Activated B cell treated with CpG ODN at 0.5 μM for 24 hours (primary cell): ENCODE data around the gene INSM1. TPM values are rescaled to one million over a fixed set of nuclear protein-coding genes. Genes with fewer than 3 reads are reported as not detected.
A peak's percentile ranks its signal among the peaks of the same experiment; 100 is the strongest.

Source experiments
- ATAC-seq: fragments of 200-7000 bp; cut with Tn5 transposase; one replicate; pipeline ENCODE4 v1.10.0; 2021; ENCODE audit warnings: low read depth, mild to moderate bottlenecking, moderate library complexity
- CTCF ChIA-PET: fragments of 350-600 bp; sonication (Branson Sonifier 250); formaldehyde crosslinking; loops from one replicate; lab custom pipeline; 2021; ENCODE audit warnings: antibody characterized with exemption; lab: Charles Lee
- POLR2A ChIA-PET: fragments of 350-600 bp; sonication (Branson Sonifier 250); formaldehyde crosslinking; loops from one replicate; lab custom pipeline; 2021; ENCODE audit warnings: antibody characterized with exemption; lab: Charles Lee
- DNase-seq: peaks from one replicate; pipeline ENCODE4 v3.0.0; 2022
- H3K27ac Mint-ChIP-seq: one replicate; pipeline ENCODE4 v1.8.0; 2020; ENCODE audit warnings: mixed read lengths
- H3K27me3 Mint-ChIP-seq: one replicate; pipeline ENCODE4 v1.8.0; 2021; ENCODE audit warnings: mixed read lengths
- H3K36me3 Mint-ChIP-seq: one replicate; pipeline ENCODE4 v1.8.0; 2021; ENCODE audit warnings: low read depth, mixed read lengths
- H3K4me1 Mint-ChIP-seq: one replicate; pipeline ENCODE4 v1.8.0; 2021; ENCODE audit warnings: mixed read lengths
- H3K4me3 Mint-ChIP-seq: one replicate; pipeline ENCODE4 v1.8.0; 2020; ENCODE audit warnings: mild to moderate bottlenecking, mixed read lengths
- H3K9me3 Mint-ChIP-seq: one replicate; pipeline ENCODE4 v1.8.0; 2020; ENCODE audit warnings: mixed read lengths
- intact Hi-C: fragments of 100-400 bp; cut with micrococcal nuclease; formaldehyde crosslinking; loops from one replicate; pipeline ENCODE4 v1.15.1; 2024
- total RNA-seq: library from RNA; stranded (reverse); gene quantifications from 2 replicates; pipeline ENCODE4 v1.2.3, GENCODE V29; 2022
- TF ChIP-seq, protein P1 (sequence below): fragments of 200-600 bp; IDR thresholded peaks from one replicate; pipeline ENCODE4 v1.8.0; 2022; ENCODE audit warnings: antibody characterized with exemption, mild to moderate bottlenecking

The INSM1 gene, protein sequence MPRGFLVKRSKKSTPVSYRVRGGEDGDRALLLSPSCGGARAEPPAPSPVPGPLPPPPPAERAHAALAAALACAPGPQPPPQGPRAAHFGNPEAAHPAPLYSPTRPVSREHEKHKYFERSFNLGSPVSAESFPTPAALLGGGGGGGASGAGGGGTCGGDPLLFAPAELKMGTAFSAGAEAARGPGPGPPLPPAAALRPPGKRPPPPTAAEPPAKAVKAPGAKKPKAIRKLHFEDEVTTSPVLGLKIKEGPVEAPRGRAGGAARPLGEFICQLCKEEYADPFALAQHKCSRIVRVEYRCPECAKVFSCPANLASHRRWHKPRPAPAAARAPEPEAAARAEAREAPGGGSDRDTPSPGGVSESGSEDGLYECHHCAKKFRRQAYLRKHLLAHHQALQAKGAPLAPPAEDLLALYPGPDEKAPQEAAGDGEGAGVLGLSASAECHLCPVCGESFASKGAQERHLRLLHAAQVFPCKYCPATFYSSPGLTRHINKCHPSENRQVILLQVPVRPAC
- not detected in 2 replicates for total RNA-seq

DNA sequence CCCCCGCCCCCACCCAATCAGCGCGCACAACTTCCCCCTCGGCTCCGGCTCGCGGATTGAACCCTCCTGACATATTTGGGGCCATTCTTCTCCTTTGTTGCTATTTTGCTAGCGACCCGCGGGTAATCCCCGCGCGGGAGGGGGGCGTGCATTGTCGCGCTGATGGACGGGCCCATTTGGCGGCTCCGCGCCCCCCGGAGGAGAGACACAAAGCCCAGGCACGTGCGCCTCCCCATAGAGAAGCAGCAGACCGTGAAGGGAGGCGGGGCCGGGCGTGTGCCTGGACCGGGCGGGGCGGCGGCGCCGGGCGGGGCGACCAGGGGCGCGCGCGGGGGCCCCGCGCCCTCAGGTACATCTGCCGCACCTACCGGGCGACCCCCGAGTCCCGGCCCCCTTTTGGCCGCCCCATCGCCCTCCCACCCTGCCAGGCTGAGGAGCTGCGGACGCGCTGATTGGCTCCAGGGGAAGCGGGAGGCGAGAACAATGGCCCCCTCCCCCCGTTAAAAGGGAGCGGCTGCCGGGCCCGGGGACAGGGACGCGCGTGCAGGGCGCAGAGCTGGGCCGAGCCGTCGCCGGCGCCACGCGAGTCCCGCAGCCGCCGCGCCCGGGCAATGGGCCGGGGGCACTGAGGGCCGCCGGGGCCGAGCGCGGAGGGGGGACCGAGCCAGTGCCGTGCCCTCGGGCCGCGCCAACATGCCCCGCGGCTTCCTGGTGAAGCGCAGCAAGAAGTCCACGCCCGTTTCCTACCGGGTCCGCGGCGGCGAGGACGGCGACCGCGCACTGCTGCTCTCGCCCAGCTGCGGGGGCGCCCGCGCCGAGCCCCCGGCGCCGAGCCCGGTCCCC is at the start of gene INSM1:
INSM1 (plus strand) TSS at position 530 of the 843 bp plus-strand sequence; CDS start at position 694, 164 bp downstream.
- ChIA-PET CTCF (no interaction called here), POLR2A (no interaction called here)
- ATAC-seq (no peak), DNase-seq (no peak)
- H3K4me1 Mint-ChIP-seq = peaks cover 31% of the 10 kb centered on the region
- intact Hi-C loops = loop anchor here (5.0 kb wide), 1 partner anchor 1025 kb away; no protein-coding TSS in a partner anchor
- H3K4me3 Mint-ChIP-seq = peak within 1 kb of the TSS; percentile 80
- H3K9me3 Mint-ChIP-seq = no peaks in the 10 kb centered on the region
- TF ChIP-seq, protein P1, sequence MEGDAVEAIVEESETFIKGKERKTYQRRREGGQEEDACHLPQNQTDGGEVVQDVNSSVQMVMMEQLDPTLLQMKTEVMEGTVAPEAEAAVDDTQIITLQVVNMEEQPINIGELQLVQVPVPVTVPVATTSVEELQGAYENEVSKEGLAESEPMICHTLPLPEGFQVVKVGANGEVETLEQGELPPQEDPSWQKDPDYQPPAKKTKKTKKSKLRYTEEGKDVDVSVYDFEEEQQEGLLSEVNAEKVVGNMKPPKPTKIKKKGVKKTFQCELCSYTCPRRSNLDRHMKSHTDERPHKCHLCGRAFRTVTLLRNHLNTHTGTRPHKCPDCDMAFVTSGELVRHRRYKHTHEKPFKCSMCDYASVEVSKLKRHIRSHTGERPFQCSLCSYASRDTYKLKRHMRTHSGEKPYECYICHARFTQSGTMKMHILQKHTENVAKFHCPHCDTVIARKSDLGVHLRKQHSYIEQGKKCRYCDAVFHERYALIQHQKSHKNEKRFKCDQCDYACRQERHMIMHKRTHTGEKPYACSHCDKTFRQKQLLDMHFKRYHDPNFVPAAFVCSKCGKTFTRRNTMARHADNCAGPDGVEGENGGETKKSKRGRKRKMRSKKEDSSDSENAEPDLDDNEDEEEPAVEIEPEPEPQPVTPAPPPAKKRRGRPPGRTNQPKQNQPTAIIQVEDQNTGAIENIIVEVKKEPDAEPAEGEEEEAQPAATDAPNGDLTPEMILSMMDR = no peak
- no peaks in the 10 kb centered on the region for H3K36me3 Mint-ChIP-seq
- H3K27me3 Mint-ChIP-seq = peaks cover 54% of the 10 kb centered on the region
- H3K27ac Mint-ChIP-seq = no peak within 1 kb of the TSS

DNA sequence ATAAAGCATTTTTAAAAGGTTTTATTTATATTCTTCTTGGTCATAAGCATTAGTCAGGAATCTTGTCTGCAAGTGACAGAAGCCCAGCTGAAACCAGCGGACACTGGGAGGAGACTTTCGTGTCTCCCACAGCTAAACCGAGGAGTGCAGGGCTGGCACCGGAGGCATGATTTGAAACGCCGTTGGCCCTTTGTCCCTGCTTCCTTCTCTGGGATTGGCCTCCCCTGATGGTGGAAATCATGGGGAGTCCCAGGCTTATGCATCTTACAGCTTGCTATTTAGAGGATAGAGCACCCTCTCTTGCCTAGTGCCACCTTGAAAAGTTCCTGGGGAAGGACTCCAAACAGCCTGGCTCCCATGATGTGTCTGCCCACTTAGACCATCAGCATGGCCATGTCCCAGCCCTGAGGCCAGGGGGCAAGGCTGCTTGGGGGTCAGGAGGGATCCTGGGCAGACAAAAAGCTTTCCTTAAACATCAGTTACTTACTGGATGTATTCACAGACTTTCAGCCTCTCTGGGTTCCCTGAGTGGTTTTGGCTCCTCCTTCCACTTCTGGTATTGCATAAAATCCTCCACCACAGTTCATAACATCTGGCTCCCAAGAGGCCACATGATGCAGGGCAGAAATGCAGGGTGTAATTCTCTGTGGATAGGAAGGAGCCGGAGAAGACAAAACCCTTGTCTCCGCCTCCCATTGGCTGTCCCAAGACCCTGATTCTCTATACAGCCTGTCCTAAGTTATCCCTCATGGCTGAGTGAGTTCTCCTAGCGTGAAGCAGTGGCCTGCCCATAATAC is 49.3 kb upstream of the INSM1 start:
- Mint-ChIP-seq H3K27ac (no peak overlapping the region), H3K9me3 (peaks cover 7% of the 10 kb centered on the region), H3K36me3 (no peaks in the 10 kb centered on the region), H3K4me1 (peaks cover 8% of the 10 kb centered on the region), H3K4me3 (no peak overlapping the region), H3K27me3 (no peaks in the 10 kb centered on the region)
- ChIA-PET CTCF (no interaction called here), POLR2A (no interaction called here)
- no peak for ATAC-seq
- DNase-seq = no peak
- intact Hi-C loops = no loop called here
- TF ChIP-seq, protein P1 = no peak

DNA sequence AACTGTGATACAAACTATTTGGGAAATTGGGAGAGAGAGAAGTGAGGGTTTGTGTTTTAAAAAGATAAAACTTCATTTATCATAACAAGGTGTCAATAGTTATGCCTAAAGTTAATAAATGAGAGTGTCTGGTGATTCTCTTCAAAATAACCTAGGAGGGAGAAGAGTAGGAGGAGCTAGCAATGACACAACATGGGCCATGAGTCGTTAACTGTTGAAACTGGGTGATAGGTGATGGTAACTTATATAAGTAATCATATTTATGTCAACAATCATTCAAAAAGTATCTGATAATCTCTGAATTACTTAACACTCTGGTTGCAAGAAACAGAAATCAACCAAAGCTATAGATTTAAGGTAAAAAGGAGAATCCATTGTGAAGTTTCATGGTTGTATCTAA is 46.8 kb upstream of the INSM1 start:
- peaks cover 7% of the 10 kb centered on the region for H3K9me3 Mint-ChIP-seq
- H3K27ac Mint-ChIP-seq = no peak overlapping the region
- POLR2A ChIA-PET = no interaction called here
- H3K36me3 Mint-ChIP-seq = no peaks in the 10 kb centered on the region
- DNase-seq = no peak
- no peak for ATAC-seq
- CTCF ChIA-PET = no interaction called here
- TF ChIP-seq, protein P1 = no peak
- H3K27me3 Mint-ChIP-seq = no peaks in the 10 kb centered on the region
- H3K4me3 Mint-ChIP-seq = no peak overlapping the region
- intact Hi-C loops = no loop called here
- H3K4me1 Mint-ChIP-seq = peaks cover 8% of the 10 kb centered on the region

DNA sequence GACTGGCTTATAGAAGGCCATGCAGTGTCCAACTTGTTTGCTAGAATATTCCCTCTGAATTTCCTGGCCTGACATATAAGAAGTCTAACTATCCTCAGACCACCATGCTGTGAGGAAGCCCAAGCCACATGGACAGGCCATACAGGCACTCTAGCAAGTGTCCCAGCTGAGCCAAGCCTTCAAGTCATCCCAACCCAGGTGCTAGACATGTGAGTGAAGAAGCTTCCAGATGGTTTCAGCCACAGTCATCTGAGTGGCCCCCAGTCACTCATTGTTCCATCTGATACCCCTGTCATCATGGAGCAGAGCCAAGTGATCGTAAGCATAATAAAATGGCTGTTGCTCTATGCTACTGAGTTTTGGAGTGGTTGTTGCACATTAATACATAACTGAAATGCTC is 46.0 kb upstream of the INSM1 start:
- no peak for ATAC-seq
- Mint-ChIP-seq H3K36me3 (no peaks in the 10 kb centered on the region), H3K9me3 (peaks cover 7% of the 10 kb centered on the region), H3K27ac (no peak overlapping the region), H3K4me3 (no peak overlapping the region), H3K4me1 (peaks cover 8% of the 10 kb centered on the region), H3K27me3 (no peaks in the 10 kb centered on the region)
- no peak for DNase-seq
- intact Hi-C loops = no loop called here
- CTCF ChIA-PET = no interaction called here
- TF ChIP-seq, protein P1 = no peak
- POLR2A ChIA-PET = no interaction called here
